ENCODE data around the gene CHCHD10. TPM values are rescaled to one million over a fixed set of nuclear protein-coding genes. Genes with fewer than 3 reads are reported as not detected.

Gene CHCHD10
- total and polyA plus RNA-seq, 2 of the 4 experiments (the other 2 are of a cell fraction) = 2.2 to 11.2 TPM

GRCh38 chr22:23803001-23803819 is 35.4 kb upstream of the CHCHD10 start:
- no peak for TF ChIP-seq MXI1 (IDR thresholded peaks at IDR 0.05; ENCODE audit: borderline replicate concordance, low read depth, low read length)
- TF ChIP-seq, protein P1, sequence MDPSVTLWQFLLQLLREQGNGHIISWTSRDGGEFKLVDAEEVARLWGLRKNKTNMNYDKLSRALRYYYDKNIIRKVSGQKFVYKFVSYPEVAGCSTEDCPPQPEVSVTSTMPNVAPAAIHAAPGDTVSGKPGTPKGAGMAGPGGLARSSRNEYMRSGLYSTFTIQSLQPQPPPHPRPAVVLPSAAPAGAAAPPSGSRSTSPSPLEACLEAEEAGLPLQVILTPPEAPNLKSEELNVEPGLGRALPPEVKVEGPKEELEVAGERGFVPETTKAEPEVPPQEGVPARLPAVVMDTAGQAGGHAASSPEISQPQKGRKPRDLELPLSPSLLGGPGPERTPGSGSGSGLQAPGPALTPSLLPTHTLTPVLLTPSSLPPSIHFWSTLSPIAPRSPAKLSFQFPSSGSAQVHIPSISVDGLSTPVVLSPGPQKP (IDR thresholded peaks at IDR 0.05; ENCODE audit: borderline replicate concordance, low read depth, low read length) = no peak
- no peak overlapping the region for H3K4me2 ChIP-seq (ENCODE audit: low read depth, low read length)
- WGBS, 2 experiments (ENCODE audit: extremely low coverage in 2 of 2, insufficient read length in 1 of 2) = 81% methylated on average over 12 of the region's 21 CpGs; no CpG with 5 or more reads in 1 of the 2 experiments
- H4K20me1 ChIP-seq (ENCODE audit: insufficient read depth, low read length) = no peaks in the 10 kb centered on the region; the same call in 1 of the 2 replicates
- peaks cover 71% of the 10 kb centered on the region for H3K36me3 ChIP-seq (ENCODE audit: control insufficient read depth, insufficient read depth, low read length)
- intact Hi-C loops (cut with micrococcal nuclease) = no loop called here
- no peak overlapping the region for H3K9ac ChIP-seq (ENCODE audit: low read depth, low read length)
- no peak overlapping the region for H2AFZ ChIP-seq (replicated peaks; ENCODE audit: low read length, poor library complexity)
- no peak overlapping the region for H3K23ac ChIP-seq (ENCODE audit: low read depth, low read length)
- no peak for ATAC-seq (ENCODE audit: low read depth)
- in situ Hi-C loops (cut with MboI; ENCODE audit: low sequenced_read_pairs) = no loop called here
- no peak overlapping the region for H3K27ac ChIP-seq (ENCODE audit: insufficient read depth, low read length)
- peaks cover 0 to 12% of the 10 kb centered on the region in 2 experiments; a peak in 2 of 4 replicates for H3K79me1 ChIP-seq (ENCODE audit: low read depth in 1 of 2, low read length in 2 of 2)
- ChIA-PET CTCF (no interaction called here), POLR2A (ENCODE audit: unreplicated experiment) (no interaction called here)
- H2BK15ac ChIP-seq (ENCODE audit: low read depth, low read length) = no peak overlapping the region
- H3K18ac ChIP-seq (ENCODE audit: low read depth, low read length) = no peak overlapping the region
- no peak overlapping the region for H4K91ac ChIP-seq (ENCODE audit: insufficient read depth, low read depth, low read length)
- BruUV-seq (replicated peaks) = no TSS peak
- no peak overlapping the region for H3K14ac ChIP-seq (replicated peaks; ENCODE audit: low read depth, low read length)
- H4K8ac ChIP-seq (ENCODE audit: low read depth in 2 of 2, low read length in 2 of 2) = no peak overlapping the region
- H3K9me3 ChIP-seq (ENCODE audit: control insufficient read depth, insufficient read depth, low read length) = no peaks in the 10 kb centered on the region
- no peak overlapping the region for H3K4me3 ChIP-seq (ENCODE audit: insufficient read depth, low read depth, low read length)
- H2BK20ac ChIP-seq (ENCODE audit: low read depth, low read length) = no peak overlapping the region
- H2BK120ac ChIP-seq (ENCODE audit: low read depth, low read length) = no peak overlapping the region
- no peaks in the 10 kb centered on the region for H3K27me3 ChIP-seq (ENCODE audit: control insufficient read depth, insufficient read depth, low read length)
- no peak overlapping the region for H4K5ac ChIP-seq (ENCODE audit: low read depth, low read length)
- no peak overlapping the region for H2AK9ac ChIP-seq (replicated peaks; ENCODE audit: low read depth, low read length, poor library complexity)
- no peak overlapping the region for H2BK5ac ChIP-seq (ENCODE audit: low read depth, low read length, poor library complexity, severe bottlenecking)
- no peak overlapping the region for H2AK5ac ChIP-seq (ENCODE audit: low read depth, low read length)
- no peaks in the 10 kb centered on the region for H3K9me1 ChIP-seq (ENCODE audit: insufficient read depth, low read length)
- dilution Hi-C loops (cut with HindIII; ENCODE audit: low sequenced_read_pairs, unreplicated experiment) = no loop called here
- no peak overlapping the region for H3K4ac ChIP-seq (ENCODE audit: low read depth, low read length)
- no peaks in the 10 kb centered on the region for H3K4me1 ChIP-seq (ENCODE audit: control insufficient read depth, insufficient read depth, low read length)
- H3K56ac ChIP-seq (ENCODE audit: extremely low read depth, insufficient read depth, low read length) = no peak overlapping the region
- DNase-seq = no peak

Measured in IMR-90 (cell line).